Smooth muscle cell (in vitro differentiated cells): ENCODE measurements around the gene USP11. TPM values are rescaled to one million over a fixed set of nuclear protein-coding genes. Genes with fewer than 3 reads are reported as not detected.

ENCODE experiments used
- DNase-seq: peaks from one replicate; lab custom pipeline; 2025; ENCODE audit not compliant: unreplicated experiment; lab: John Stamatoyannopoulos, UW
- H2AFZ ChIP-seq: fragments of 200-600 bp; sonication (generic); 2 replicates; pipeline ENCODE4 v1.6.0; 2016; ENCODE audit warnings: antibody characterized with exemption, low read depth, mild to moderate bottlenecking
- H3F3A ChIP-seq: fragments of 200-600 bp; sonication (generic); 2 replicates; pipeline ENCODE4 v1.6.0; 2017; ENCODE audit warnings: antibody characterized with exemption, low read depth
- H3K27ac ChIP-seq: fragments of 200-600 bp; sonication (generic); 2 replicates; pipeline ENCODE4 v1.5.1; 2016; ENCODE audit warnings: low read depth, mild to moderate bottlenecking
- H3K27me3 ChIP-seq: fragments of 200-600 bp; sonication (generic); 2 replicates; pipeline ENCODE4 v1.6.1; 2016; ENCODE audit warnings: low read depth, mild to moderate bottlenecking
- H3K36me3 ChIP-seq: fragments of 200-600 bp; sonication (generic); 2 replicates; pipeline ENCODE4 v1.5.1; 2016; ENCODE audit warnings: low read depth
- H3K4me1 ChIP-seq: fragments of 200-600 bp; sonication (generic); 2 replicates; pipeline ENCODE4 v1.5.1; 2016; ENCODE audit warnings: low read depth
- H3K4me2 ChIP-seq: fragments of 200-600 bp; sonication (generic); 2 replicates; pipeline ENCODE4 v1.6.0; 2016; ENCODE audit warnings: mild to moderate bottlenecking
- H3K4me3 ChIP-seq: fragments of 200-600 bp; sonication (generic); 2 replicates; pipeline ENCODE4 v1.5.1; 2016; ENCODE audit warnings: mild to moderate bottlenecking
- H3K79me2 ChIP-seq: fragments of 200-600 bp; sonication (generic); 2 replicates; pipeline ENCODE4 v1.6.0; 2016; ENCODE audit warnings: low read depth, mild to moderate bottlenecking
- H3K9ac ChIP-seq: fragments of 200-600 bp; sonication (generic); 2 replicates; pipeline ENCODE4 v1.6.0; 2016; ENCODE audit warnings: low read depth
- H3K9me3 ChIP-seq: fragments of 200-600 bp; sonication (generic); replicated peaks from 2 replicates; pipeline ENCODE4 v1.5.1; 2016; ENCODE audit warnings: low read depth
- H4K20me1 ChIP-seq: fragments of 200-600 bp; sonication (generic); 2 replicates; pipeline ENCODE4 v1.6.0; 2016; ENCODE audit warnings: low read depth
- CTCF ChIP-seq: fragments of 200-600 bp; sonication (generic); IDR thresholded peaks from 2 replicates; pipeline ENCODE4 v1.5.1; 2017; ENCODE audit warnings: borderline replicate concordance, mild to moderate bottlenecking, antibody characterized with exemption; ENCODE audit not compliant: insufficient read depth, poor library complexity, severe bottlenecking
- WGBS: methylation state at CpG from one replicate; pipeline ENCODE4 v1.1.7; 2016; ENCODE audit warnings: low lambda C conversion rate; 5-methylcytosine and 5-hydroxymethylcytosine counted together
- polyA plus RNA-seq: library from polyadenylated mRNA; unstranded; fragments of >200 nt; fragmentation: Nextera tagmentation; extraction: Ambion mirVana; gene quantifications from 2 replicates; pipeline ENCODE4 v1.2.1, GENCODE V29; 2016
- total RNA-seq: library from RNA; depleted of rRNA; stranded (reverse); fragments of >200 nt; gene quantifications from 2 replicates; pipeline ENCODE4 v1.2.3, GENCODE V29; 2014

Gene USP11
- total and polyA plus RNA-seq, 2 experiments from 2014 or later: 84.0 to 221 TPM

GRCh38 chrX:47228550-47229270, 4.1 kb upstream of the USP11 start:
- no peak overlapping the region for H3K27ac ChIP-seq
- H3K4me1 ChIP-seq: peaks cover 6% of the 10 kb centered on the region
- peaks cover under 1% of the 10 kb centered on the region for H3K79me2 ChIP-seq
- H3K4me2 ChIP-seq: no peak overlapping the region
- H2AFZ ChIP-seq: no peak overlapping the region
- H3K4me3 ChIP-seq: no peak overlapping the region
- TF ChIP-seq CTCF: no peak
- no peak for DNase-seq
- H4K20me1 ChIP-seq: peaks cover 17% of the 10 kb centered on the region
- H3F3A ChIP-seq: peaks cover 11% of the 10 kb centered on the region
- peaks cover 6% of the 10 kb centered on the region for H3K36me3 ChIP-seq
- H3K9ac ChIP-seq: no peak overlapping the region
- H3K27me3 ChIP-seq: no peaks in the 10 kb centered on the region
- 95% methylated on average over 12 of the region's 12 CpGs for WGBS
- no peaks in the 10 kb centered on the region for H3K9me3 ChIP-seq

GRCh38 chrX:47229427-47229826, 3.4 kb upstream of the USP11 start:
- Histone ChIP-seq H3K36me3 (peaks cover 6% of the 10 kb centered on the region), H4K20me1 (peaks cover 9% of the 10 kb centered on the region), H3K4me3 (no peak overlapping the region), H3K9ac (no peak overlapping the region), H3F3A (peaks cover 11% of the 10 kb centered on the region), H2AFZ (no peak overlapping the region), H3K79me2 (peaks cover 8% of the 10 kb centered on the region), H3K4me2 (no peak overlapping the region), H3K4me1 (peaks cover 8% of the 10 kb centered on the region), H3K9me3 (no peaks in the 10 kb centered on the region), H3K27me3 (no peaks in the 10 kb centered on the region), H3K27ac (no peak overlapping the region)
- no peak for TF ChIP-seq CTCF
- 99% methylated on average over 6 of the region's 6 CpGs for WGBS
- DNase-seq: no peak

GRCh38 chrX:47230136-47230868, 2.5 kb upstream of the USP11 start:
- no peak overlapping the region for H2AFZ ChIP-seq
- no peak for TF ChIP-seq CTCF
- peaks cover 17% of the 10 kb centered on the region for H3K4me1 ChIP-seq
- H3K79me2 ChIP-seq: peaks cover 17% of the 10 kb centered on the region
- WGBS: 97% methylated on average over 5 of the region's 5 CpGs
- no peak for DNase-seq
- H3K9ac ChIP-seq: no peak overlapping the region
- H3K27me3 ChIP-seq: no peaks in the 10 kb centered on the region
- H3K4me3 ChIP-seq: no peak overlapping the region
- H3K4me2 ChIP-seq: no peak overlapping the region
- peaks cover 2% of the 10 kb centered on the region for H3K36me3 ChIP-seq
- peaks cover 8% of the 10 kb centered on the region for H4K20me1 ChIP-seq
- peaks cover 15% of the 10 kb centered on the region for H3F3A ChIP-seq
- no peak overlapping the region for H3K27ac ChIP-seq
- H3K9me3 ChIP-seq: no peaks in the 10 kb centered on the region

- H3K79me2 ChIP-seq: peaks cover 25% of the 10 kb centered on the region
Observed at GRCh38 chrX:47231167-47231566, 1.6 kb upstream of the USP11 start.

More at GRCh38 chrX:47231167-47231566, 1.6 kb upstream of the USP11 start:
- no peak overlapping the region for H2AFZ ChIP-seq
- no peaks in the 10 kb centered on the region for H3K9me3 ChIP-seq
- peaks cover 23% of the 10 kb centered on the region for H3K4me1 ChIP-seq
- no peak overlapping the region for H3K9ac ChIP-seq
- peaks cover 15% of the 10 kb centered on the region for H3F3A ChIP-seq
- H3K36me3 ChIP-seq: no peaks in the 10 kb centered on the region
- no peak overlapping the region for H3K27ac ChIP-seq
- no peak overlapping the region for H3K4me2 ChIP-seq
- H3K27me3 ChIP-seq: no peaks in the 10 kb centered on the region
- peaks cover 12% of the 10 kb centered on the region for H4K20me1 ChIP-seq
- no peak for TF ChIP-seq CTCF
- 93% methylated on average over 2 of the region's 2 CpGs for WGBS
- H3K4me3 ChIP-seq: no peak overlapping the region
- no peak for DNase-seq
